ENCODE measurements around the gene EXOG.

EXOG gene

DNA sequence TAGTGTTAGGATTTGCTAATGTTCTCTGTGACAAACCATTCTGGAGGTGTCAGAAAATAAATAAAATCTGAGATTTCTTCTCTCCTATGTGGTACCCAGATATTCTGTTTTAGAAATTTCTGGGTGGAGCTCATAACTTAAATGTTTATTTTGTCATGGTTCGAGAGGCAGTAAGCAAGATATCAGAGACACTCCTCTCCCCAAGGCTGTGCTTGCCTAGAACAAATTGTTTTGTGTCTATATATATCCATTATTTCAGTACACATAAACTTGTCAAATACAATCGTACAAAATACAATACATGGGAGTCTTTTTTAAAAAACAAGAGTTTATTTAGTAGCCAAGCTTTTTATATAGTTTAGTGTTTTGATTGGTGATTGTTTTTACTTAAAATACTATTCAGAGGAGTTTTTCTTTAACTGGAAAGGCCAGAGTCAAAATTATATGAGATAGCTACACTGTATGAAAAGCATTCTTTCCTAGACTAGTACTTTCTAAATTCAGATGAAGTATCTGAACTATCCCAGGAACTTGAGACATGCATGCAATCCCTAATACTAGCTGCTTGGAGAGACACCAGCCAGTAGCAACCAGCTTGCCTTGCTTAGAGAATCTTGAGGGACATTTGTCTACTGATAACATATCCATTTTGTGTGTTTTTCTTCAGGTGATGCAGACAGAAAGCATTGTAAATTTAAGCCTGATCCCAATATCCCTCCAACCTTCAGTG, 4.7 kb downstream of the EXOG start (continued):
- TF ChIP-seq, protein P1, sequence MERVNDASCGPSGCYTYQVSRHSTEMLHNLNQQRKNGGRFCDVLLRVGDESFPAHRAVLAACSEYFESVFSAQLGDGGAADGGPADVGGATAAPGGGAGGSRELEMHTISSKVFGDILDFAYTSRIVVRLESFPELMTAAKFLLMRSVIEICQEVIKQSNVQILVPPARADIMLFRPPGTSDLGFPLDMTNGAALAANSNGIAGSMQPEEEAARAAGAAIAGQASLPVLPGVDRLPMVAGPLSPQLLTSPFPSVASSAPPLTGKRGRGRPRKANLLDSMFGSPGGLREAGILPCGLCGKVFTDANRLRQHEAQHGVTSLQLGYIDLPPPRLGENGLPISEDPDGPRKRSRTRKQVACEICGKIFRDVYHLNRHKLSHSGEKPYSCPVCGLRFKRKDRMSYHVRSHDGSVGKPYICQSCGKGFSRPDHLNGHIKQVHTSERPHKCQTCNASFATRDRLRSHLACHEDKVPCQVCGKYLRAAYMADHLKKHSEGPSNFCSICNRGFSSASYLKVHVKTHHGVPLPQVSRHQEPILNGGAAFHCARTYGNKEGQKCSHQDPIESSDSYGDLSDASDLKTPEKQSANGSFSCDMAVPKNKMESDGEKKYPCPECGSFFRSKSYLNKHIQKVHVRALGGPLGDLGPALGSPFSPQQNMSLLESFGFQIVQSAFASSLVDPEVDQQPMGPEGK (CRISPR knock-in tag; IDR thresholded peaks at IDR 0.05; ENCODE audit: borderline replicate concordance), result no peak
- TF ChIP-seq, protein P2, sequence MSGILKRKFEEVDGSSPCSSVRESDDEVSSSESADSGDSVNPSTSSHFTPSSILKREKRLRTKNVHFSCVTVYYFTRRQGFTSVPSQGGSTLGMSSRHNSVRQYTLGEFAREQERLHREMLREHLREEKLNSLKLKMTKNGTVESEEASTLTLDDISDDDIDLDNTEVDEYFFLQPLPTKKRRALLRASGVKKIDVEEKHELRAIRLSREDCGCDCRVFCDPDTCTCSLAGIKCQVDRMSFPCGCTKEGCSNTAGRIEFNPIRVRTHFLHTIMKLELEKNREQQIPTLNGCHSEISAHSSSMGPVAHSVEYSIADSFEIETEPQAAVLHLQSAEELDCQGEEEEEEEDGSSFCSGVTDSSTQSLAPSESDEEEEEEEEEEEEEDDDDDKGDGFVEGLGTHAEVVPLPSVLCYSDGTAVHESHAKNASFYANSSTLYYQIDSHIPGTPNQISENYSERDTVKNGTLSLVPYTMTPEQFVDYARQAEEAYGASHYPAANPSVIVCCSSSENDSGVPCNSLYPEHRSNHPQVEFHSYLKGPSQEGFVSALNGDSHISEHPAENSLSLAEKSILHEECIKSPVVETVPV (CRISPR knock-in tag; IDR thresholded peaks at IDR 0.05), result no peak
- TF ChIP-seq ZFP3 (CRISPR knock-in tag; IDR thresholded peaks at IDR 0.05), result no peak
- no peak for TF ChIP-seq CSDC2 (CRISPR knock-in tag; IDR thresholded peaks at IDR 0.05)
- TF ChIP-seq ZNF8 (CRISPR knock-in tag; IDR thresholded peaks at IDR 0.05), result no peak
- TF ChIP-seq ISL1 (CRISPR knock-in tag; IDR thresholded peaks at IDR 0.05), result no peak
- TF ChIP-seq ESRRG (CRISPR knock-in tag; IDR thresholded peaks at IDR 0.05), result no peak
- no peak for TF ChIP-seq ZNF70 (CRISPR knock-in tag; IDR thresholded peaks at IDR 0.05)

DNA sequence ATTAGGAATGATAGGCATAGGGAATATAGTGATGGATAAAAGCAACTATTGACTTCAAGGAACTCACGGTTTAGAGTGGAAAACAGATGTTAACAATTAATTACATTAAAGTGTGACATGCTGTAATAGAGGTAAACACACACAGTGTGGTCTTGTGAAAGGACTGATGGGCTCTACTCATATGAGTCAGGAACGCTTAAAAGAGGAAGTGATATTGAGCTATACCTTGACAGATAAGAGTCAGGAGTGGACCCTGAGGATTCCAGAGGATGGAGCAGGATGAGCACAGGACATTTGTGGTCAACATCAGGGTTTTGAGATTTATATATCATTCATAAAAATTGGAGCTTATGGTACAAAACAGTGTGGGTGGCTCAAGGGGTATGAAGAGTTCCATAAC, 11.0 kb downstream of the EXOG start:
- TF ChIP-seq TOX (CRISPR knock-in tag; IDR thresholded peaks at IDR 0.05; ENCODE audit: borderline replicate concordance) (no peak), RARB (CRISPR knock-in tag; IDR thresholded peaks at IDR 0.05) (no peak), TCF4 (CRISPR knock-in tag; IDR thresholded peaks at IDR 0.05; ENCODE audit: borderline replicate concordance) (no peak), ZNF70 (CRISPR knock-in tag; IDR thresholded peaks at IDR 0.05) (no peak), OSR1 (CRISPR knock-in tag; IDR thresholded peaks at IDR 0.05) (no peak), ZC3H10 (CRISPR knock-in tag; IDR thresholded peaks at IDR 0.05) (no peak)
- TF ChIP-seq, protein P3, sequence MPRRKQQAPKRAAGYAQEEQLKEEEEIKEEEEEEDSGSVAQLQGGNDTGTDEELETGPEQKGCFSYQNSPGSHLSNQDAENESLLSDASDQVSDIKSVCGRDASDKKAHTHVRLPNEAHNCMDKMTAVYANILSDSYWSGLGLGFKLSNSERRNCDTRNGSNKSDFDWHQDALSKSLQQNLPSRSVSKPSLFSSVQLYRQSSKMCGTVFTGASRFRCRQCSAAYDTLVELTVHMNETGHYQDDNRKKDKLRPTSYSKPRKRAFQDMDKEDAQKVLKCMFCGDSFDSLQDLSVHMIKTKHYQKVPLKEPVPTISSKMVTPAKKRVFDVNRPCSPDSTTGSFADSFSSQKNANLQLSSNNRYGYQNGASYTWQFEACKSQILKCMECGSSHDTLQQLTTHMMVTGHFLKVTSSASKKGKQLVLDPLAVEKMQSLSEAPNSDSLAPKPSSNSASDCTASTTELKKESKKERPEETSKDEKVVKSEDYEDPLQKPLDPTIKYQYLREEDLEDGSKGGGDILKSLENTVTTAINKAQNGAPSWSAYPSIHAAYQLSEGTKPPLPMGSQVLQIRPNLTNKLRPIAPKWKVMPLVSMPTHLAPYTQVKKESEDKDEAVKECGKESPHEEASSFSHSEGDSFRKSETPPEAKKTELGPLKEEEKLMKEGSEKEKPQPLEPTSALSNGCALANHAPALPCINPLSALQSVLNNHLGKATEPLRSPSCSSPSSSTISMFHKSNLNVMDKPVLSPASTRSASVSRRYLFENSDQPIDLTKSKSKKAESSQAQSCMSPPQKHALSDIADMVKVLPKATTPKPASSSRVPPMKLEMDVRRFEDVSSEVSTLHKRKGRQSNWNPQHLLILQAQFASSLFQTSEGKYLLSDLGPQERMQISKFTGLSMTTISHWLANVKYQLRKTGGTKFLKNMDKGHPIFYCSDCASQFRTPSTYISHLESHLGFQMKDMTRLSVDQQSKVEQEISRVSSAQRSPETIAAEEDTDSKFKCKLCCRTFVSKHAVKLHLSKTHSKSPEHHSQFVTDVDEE (CRISPR knock-in tag; IDR thresholded peaks at IDR 0.05), result no peak
- TF ChIP-seq, protein P2 (CRISPR knock-in tag; IDR thresholded peaks at IDR 0.05), result no peak
- TF ChIP-seq, protein P4, sequence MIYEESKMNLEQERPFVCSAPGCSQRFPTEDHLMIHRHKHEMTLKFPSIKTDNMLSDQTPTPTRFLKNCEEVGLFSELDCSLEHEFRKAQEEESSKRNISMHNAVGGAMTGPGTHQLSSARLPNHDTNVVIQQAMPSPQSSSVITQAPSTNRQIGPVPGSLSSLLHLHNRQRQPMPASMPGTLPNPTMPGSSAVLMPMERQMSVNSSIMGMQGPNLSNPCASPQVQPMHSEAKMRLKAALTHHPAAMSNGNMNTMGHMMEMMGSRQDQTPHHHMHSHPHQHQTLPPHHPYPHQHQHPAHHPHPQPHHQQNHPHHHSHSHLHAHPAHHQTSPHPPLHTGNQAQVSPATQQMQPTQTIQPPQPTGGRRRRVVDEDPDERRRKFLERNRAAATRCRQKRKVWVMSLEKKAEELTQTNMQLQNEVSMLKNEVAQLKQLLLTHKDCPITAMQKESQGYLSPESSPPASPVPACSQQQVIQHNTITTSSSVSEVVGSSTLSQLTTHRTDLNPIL (CRISPR knock-in tag; IDR thresholded peaks at IDR 0.05; ENCODE audit: low read depth), result no peak
- no peak for ATAC-seq

DNA sequence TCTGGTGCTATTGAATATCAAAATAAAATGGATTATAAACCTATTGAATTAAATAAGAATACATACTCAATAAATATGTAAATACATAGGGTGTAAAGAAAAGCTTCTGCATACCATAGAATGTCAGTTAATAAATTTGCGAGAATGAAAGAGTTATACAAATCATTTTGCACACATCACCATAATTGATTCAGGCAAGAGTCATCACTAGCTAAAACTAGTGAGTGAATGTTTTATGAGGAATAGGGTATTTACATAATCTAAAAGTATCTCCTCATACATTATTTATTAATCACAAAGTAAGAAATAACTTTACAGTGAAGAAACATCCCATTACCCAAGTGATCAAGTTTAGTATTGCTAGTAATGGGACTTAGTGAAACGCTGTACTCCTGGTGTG, 13.6 kb downstream of the EXOG start:
- TF ChIP-seq, protein P2 (CRISPR knock-in tag; IDR thresholded peaks at IDR 0.05), result no peak
- TF ChIP-seq, protein P4 (CRISPR knock-in tag; IDR thresholded peaks at IDR 0.05; ENCODE audit: low read depth), result no peak
- TF ChIP-seq ZFP30 (CRISPR knock-in tag; IDR thresholded peaks at IDR 0.05), result no peak
- TF ChIP-seq ZNF8 (CRISPR knock-in tag; IDR thresholded peaks at IDR 0.05), result no peak
- TF ChIP-seq, protein P5, sequence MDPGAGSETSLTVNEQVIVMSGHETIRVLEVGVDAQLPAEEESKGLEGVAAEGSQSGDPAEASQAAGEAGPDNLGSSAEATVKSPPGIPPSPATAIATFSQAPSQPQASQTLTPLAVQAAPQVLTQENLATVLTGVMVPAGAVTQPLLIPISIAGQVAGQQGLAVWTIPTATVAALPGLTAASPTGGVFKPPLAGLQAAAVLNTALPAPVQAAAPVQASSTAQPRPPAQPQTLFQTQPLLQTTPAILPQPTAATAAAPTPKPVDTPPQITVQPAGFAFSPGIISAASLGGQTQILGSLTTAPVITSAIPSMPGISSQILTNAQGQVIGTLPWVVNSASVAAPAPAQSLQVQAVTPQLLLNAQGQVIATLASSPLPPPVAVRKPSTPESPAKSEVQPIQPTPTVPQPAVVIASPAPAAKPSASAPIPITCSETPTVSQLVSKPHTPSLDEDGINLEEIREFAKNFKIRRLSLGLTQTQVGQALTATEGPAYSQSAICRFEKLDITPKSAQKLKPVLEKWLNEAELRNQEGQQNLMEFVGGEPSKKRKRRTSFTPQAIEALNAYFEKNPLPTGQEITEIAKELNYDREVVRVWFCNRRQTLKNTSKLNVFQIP (CRISPR knock-in tag; IDR thresholded peaks at IDR 0.05; ENCODE audit: borderline replicate concordance, low read depth), result no peak
- no peak for TF ChIP-seq ZNF70 (CRISPR knock-in tag; IDR thresholded peaks at IDR 0.05)
- no peak for TF ChIP-seq ESRRG (CRISPR knock-in tag; IDR thresholded peaks at IDR 0.05)
- TF ChIP-seq, protein P1 (CRISPR knock-in tag; IDR thresholded peaks at IDR 0.05; ENCODE audit: borderline replicate concordance), result no peak
- no peak for TF ChIP-seq ARNTL (CRISPR knock-in tag; IDR thresholded peaks at IDR 0.05; ENCODE audit: borderline replicate concordance, low read depth)
- no peak for ATAC-seq

Data from SK-N-SH treated with all-trans-retinoic acid at 6 μM for 48 hours (cell line).